Psoas muscle (tissue), 8 donors: ENCODE results near the gene PTBP1. TPM values are rescaled to one million over a fixed set of nuclear protein-coding genes. Genes with fewer than 3 reads are reported as not detected.
A peak's percentile ranks its signal among the peaks of the same experiment; 100 is the strongest.
"Not testable (repeated sequence)": the region's sequence is repeated elsewhere in the genome, so short reads cannot be mapped to it uniquely, and the experiment has no call there.

Experiments used
- ATAC-seq, 4 donors: fragments of 200-7000 bp; cut with Tn5 transposase; one replicate each; pipeline ENCODE4 v1.9.1; 2020; ENCODE audit warnings: moderate library complexity in 3 of 4, mild to moderate bottlenecking in 2 of 4
- DNase-seq, 2 donors: peaks; one replicate each; pipeline ENCODE4 v3.0.0-alpha.2; 2020
- H3K27ac ChIP-seq: fragments of 200-600 bp; one replicate; pipeline ENCODE4 v1.8.0; 2022
- H3K27me3 ChIP-seq, 3 donors: fragments of 200-600 bp in 1 of 3; one replicate each; pipeline versions ENCODE4 v1.6.1 to v1.8.0; 2013 to 2022; ENCODE audit warnings: low read length in 2 of 3, mild to moderate bottlenecking in 2 of 3, moderate library complexity in 1 of 3; ENCODE audit not compliant: insufficient read depth in 3 of 3
- H3K36me3 ChIP-seq, 2 donors: fragments of 200-600 bp in 1 of 2; one replicate each; pipeline versions ENCODE4 v1.6.1 to v1.8.0; 2013 to 2022; ENCODE audit warnings: low read depth in 1 of 2, mild to moderate bottlenecking in 1 of 2, moderate library complexity in 1 of 2; ENCODE audit not compliant: insufficient read depth in 1 of 2
- H3K4me1 ChIP-seq: fragments of 200-600 bp; one replicate; pipeline ENCODE4 v1.8.0; 2022
- H3K4me3 ChIP-seq: fragments of 200-600 bp; one replicate; pipeline ENCODE4 v1.8.0; 2022; ENCODE audit warnings: mild to moderate bottlenecking
- H3K9me3 ChIP-seq: fragments of 200-600 bp; one replicate; pipeline ENCODE4 v1.8.0; 2022
- WGBS, 3 donors: extraction: QIAGEN DNeasy Blood & Tissue Kit; methylation state at CpG; one replicate each; pipeline versions ENCODE4 v1.1.6 to v1.1.7; 2013; 5-methylcytosine and 5-hydroxymethylcytosine counted together
- intact Hi-C, 2 donors: fragments of 100-400 bp; cut with DNase I; formaldehyde crosslinking; loops; one replicate each; pipeline versions ENCODE4 v1.11.0 to v1.14.2; 2022
- polyA plus RNA-seq, 3 donors: library from polyadenylated mRNA; stranded (reverse); fragments of 200-250 nt; gene quantifications; one replicate each; pipeline ENCODE4 v1.2.3, GENCODE V29; 2013
- total RNA-seq, 4 donors: library from RNA; stranded (reverse); fragmentation: NEBNext Ultra II Directional in 2 of 4; extraction: Animal tissue kit (Norgen Biotek cat#: 25700) in 2 of 4; gene quantifications; one replicate each; pipeline versions ENCODE4 v1.2.1 to v1.2.4, GENCODE V29; 2021 to 2023
- TF ChIP-seq, protein P1 (sequence below): fragments of 200-600 bp; IDR thresholded peaks from one replicate; pipeline ENCODE4 v1.8.0; 2022; ENCODE audit warnings: antibody characterized with exemption
- donor health status: healthy with polysubstance abuse.
- donor health status: DM: no; HTN: no; CAD: no; lungs with moderate emphysema.
- donor health status: Bipolar disorder and iron deficiency.
- donor health status: healthy.
- donor health status: DM: yes; HTN: yes; CAD: no.
- donor health status: DM: no; HTN: no; CAD: no.
- donor health status: DM: no; HTN: no; CAD: no.
- donor health status: DM: yes; HTN: yes; CAD: no.

The PTBP1 gene
- total and polyA plus RNA-seq, 7 donors: 24.2 to 69.4 (median 36.5) TPM

DNA sequence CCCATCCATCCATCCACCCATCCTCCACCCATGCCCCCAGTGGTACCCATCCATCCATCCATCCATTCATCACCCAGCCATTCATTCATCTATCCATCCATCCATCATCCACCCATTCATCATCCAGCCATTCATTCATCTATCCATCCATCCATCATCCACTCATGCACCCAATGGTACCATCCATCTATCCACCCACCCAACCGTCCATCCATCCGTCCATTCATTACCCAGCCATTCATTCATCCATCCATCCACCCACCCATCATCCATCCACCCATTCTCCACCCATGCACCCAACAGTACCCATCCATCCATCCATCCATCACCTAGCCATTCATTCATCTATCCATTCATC is 19.2 kb downstream of the PTBP1 start:
- H3K36me3 ChIP-seq: peaks cover 0 to 16% of the 10 kb centered on the region in 2 donors

DNA sequence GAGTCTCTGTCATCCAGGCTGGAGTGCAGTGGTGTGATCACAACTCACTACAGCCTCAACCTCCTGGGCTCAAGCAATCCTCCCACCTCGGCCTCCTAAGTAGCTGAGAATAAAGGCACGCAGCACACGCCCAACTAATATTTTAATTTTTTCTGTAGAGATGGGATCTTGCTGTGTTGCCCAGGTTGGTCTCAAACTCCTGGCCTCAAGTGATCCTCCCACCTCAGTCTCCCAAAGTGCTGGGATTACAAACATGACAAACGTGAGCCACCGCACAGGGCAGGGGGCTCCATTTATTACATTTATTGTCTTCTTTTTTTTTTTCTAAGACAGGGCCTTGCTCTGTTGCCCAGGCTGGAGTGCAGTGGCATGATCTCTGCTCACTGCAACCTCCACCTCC is 23.0 kb downstream of the PTBP1 start:
- DNase-seq, ATAC-seq, H3K27ac ChIP-seq, H3K36me3 ChIP-seq, intact Hi-C loops, H3K9me3 ChIP-seq, H3K4me3 ChIP-seq, H3K4me1 ChIP-seq: not testable (repeated sequence)
- WGBS, 3 donors: 86 to 97% (median 94%) methylated on average over 5 of the region's 5 CpGs
- peaks cover 0 to 32% (median 11%) of the 10 kb centered on the region in 3 donors for H3K27me3 ChIP-seq

More for the DNA sequence above, 19.2 kb downstream of the PTBP1 start:
- H3K27me3 ChIP-seq: peaks cover 0 to 5% (median 1%) of the 10 kb centered on the region in 3 donors
- H3K4me3 ChIP-seq: no peak overlapping the region
- intact Hi-C loops: no loop called here
- H3K9me3 ChIP-seq: no peaks in the 10 kb centered on the region
- H3K27ac ChIP-seq: no peak overlapping the region
- ATAC-seq (no peak), DNase-seq (no peak)
- no peaks in the 10 kb centered on the region for H3K4me1 ChIP-seq
- WGBS, 3 donors: 88 to 98% (median 96%) methylated on average over 2 of the region's 2 CpGs
- TF ChIP-seq, protein P1, sequence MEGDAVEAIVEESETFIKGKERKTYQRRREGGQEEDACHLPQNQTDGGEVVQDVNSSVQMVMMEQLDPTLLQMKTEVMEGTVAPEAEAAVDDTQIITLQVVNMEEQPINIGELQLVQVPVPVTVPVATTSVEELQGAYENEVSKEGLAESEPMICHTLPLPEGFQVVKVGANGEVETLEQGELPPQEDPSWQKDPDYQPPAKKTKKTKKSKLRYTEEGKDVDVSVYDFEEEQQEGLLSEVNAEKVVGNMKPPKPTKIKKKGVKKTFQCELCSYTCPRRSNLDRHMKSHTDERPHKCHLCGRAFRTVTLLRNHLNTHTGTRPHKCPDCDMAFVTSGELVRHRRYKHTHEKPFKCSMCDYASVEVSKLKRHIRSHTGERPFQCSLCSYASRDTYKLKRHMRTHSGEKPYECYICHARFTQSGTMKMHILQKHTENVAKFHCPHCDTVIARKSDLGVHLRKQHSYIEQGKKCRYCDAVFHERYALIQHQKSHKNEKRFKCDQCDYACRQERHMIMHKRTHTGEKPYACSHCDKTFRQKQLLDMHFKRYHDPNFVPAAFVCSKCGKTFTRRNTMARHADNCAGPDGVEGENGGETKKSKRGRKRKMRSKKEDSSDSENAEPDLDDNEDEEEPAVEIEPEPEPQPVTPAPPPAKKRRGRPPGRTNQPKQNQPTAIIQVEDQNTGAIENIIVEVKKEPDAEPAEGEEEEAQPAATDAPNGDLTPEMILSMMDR: no peak

DNA sequence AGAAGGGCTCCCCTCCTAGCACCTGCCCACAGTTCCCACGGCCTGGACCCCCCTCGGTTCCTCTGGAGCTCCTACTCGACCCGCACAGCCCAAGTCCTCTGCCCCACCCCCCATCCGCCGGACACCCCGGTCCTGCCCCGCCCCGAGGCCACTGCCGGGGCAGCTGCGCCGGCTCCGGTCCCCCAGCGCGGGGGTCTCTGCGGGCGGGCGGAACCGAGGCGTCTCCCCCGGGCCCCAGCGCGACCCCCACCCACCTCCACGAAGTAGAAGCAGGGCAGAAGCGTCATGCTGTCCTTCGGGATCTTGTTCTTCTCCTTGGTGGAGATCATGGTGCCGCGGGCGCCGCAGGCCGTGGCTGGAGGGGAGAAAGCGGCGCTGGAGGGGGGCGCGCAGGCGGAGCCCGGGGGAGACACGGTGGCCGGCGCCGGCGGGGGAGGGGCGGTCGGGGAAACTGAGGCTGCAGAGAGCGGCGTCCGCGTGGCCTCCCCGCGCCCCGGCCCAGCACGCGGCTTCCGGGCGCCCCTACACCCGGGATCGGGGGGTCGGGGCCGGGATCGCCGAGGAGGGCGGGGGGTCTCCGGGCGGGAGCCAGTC is 24.1 kb downstream of the PTBP1 start:
- TF ChIP-seq, protein P1: no peak
- no peaks in the 10 kb centered on the region for H3K4me1 ChIP-seq
- no peak overlapping the region for H3K27ac ChIP-seq
- H3K9me3 ChIP-seq: no peaks in the 10 kb centered on the region
- DNase-seq (no peak), ATAC-seq (no peak)
- intact Hi-C loops: no loop called here
- peak overlapping the region; percentile 48 for H3K4me3 ChIP-seq
- 1 to 2% (median 2%) methylated on average over 27 to 64 of the region's 64 CpGs for WGBS, 3 donors
- H3K27me3 ChIP-seq: peaks cover 0 to 42% (median 11%) of the 10 kb centered on the region in 3 donors
- no peaks in the 10 kb centered on the region for H3K36me3 ChIP-seq

DNA sequence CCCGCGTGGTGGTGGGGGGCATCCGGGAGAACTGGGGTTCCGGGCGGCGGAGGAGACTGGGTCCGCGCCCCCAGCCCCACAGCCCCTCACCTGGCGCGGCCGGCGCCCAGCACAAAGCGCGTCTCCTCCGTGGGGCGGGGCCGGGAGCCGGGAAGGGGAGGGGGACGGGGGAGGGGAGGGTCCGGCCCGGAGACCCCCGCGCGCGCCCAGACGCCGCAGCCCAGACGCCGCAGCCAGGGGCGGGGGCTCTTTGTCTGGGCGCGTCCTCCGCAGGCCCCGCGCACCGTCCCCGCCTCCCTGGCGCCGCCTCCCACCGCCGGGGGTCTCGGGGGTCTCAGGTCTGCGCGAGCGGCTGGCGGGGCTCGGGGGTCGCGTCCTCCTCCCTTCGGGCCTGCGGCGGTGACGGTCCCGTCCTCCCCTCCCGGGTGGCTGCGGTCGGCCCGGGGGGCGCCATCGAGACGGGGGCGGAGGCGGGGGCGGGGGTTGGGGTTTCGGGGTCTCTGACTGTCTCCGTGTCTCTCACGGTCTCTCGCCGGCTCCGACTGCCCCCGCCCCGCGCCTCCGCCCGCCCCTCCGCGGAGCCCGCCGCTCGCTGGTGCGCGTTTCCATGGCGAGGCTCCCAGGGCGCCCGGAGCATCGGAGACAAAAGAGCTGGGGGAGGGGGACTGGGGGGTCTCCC is 24.7 kb downstream of the PTBP1 start, which contains the start of gene PLPPR3:
TSS of gene PLPPR3 (minus strand) at position 131 of the 679 bp plus-strand sequence. CDS start 396 bp downstream, outside the sequence.
- Histone ChIP-seq H3K9me3 (no peaks in the 10 kb centered on the region), H3K4me1 (no peaks in the 10 kb centered on the region), H3K36me3 (no peaks in the 10 kb centered on the region), H3K27me3 (peaks cover 0 to 45% (median 11%) of the 10 kb centered on the region in 3 donors), H3K27ac (no peak within 1 kb of the TSS), H3K4me3 (peak within 1 kb of the TSS; percentile 48)
- TF ChIP-seq, protein P1: no peak
- WGBS, 3 donors: 2% methylated on average over 21 to 85 of the region's 86 CpGs
- DNase-seq (no peak), ATAC-seq (no peak)
- intact Hi-C loops: no loop called here

DNA sequence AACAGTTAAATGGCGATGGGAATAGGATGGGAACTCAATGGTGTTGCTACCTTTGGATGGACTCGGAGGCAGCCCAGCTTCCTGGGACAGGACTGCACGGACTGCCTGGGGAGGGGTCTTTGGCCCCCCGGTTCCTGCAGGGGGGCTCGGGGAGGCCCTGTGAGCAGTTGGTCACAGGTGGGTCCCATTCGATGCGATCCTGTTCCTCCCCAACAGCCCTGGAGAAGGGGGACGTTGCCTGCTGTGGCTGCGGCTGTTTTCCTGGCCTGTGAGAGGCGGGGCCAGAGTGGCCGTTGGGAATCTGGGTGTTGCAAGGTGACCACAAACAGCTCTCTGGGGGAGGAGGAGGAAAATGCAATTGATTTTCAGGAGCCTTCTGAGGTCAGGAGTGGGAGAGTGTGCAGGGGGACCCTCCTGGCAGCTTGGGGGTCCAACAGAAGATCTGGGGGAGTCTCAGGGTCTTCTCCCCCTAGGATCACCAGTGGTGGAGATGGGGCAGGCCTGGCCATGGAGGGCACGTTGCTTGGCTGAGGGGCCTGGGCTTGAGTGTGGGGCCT is 26.4 kb downstream of the PTBP1 start:
- no peak for ATAC-seq
- intact Hi-C loops: no loop called here
- H3K36me3 ChIP-seq: no peaks in the 10 kb centered on the region
- no peaks in the 10 kb centered on the region for H3K9me3 ChIP-seq
- WGBS, 3 donors: 49 to 53% (median 51%) methylated on average over 11 to 12 of the region's 12 CpGs
- no peak overlapping the region for H3K27ac ChIP-seq
- no peak overlapping the region for H3K4me3 ChIP-seq
- H3K4me1 ChIP-seq: no peaks in the 10 kb centered on the region
- TF ChIP-seq, protein P1: no peak
- DNase-seq: no peak
- H3K27me3 ChIP-seq: peaks cover 0 to 55% (median 14%) of the 10 kb centered on the region in 3 donors
